Skeletal muscle tissue (tissue), 4 donors: Measurements from ENCODE around the gene DHX34. TPM values are rescaled to one million over a fixed set of nuclear protein-coding genes. Genes with fewer than 3 reads are reported as not detected.
"Not testable (repeated sequence)": the region's sequence is repeated elsewhere in the genome, so short reads cannot be mapped to it uniquely, and the experiment has no call there.

Experiments
- H3K27ac ChIP-seq: one replicate; pipeline ENCODE4 v1.7.0; 2013; ENCODE audit warnings: mild to moderate bottlenecking, low read depth, low read length, inconsistent platforms
- H3K27me3 ChIP-seq, 3 donors: one replicate each; pipeline ENCODE4 v1.7.0; 2013; ENCODE audit warnings: low read length in 3 of 3; ENCODE audit not compliant: control insufficient read depth in 3 of 3, insufficient read depth in 3 of 3
- H3K36me3 ChIP-seq, 3 donors: one replicate each; pipeline ENCODE4 v1.7.0; 2013; ENCODE audit warnings: low read length in 3 of 3; ENCODE audit not compliant: control insufficient read depth in 3 of 3, insufficient read depth in 3 of 3
- H3K4me1 ChIP-seq, 3 donors: one replicate each; pipeline ENCODE4 v1.7.0; 2013; ENCODE audit warnings: low read length in 3 of 3, mild to moderate bottlenecking in 3 of 3; ENCODE audit not compliant: control insufficient read depth in 3 of 3, insufficient read depth in 3 of 3
- H3K4me3 ChIP-seq, 3 donors: one replicate each; pipeline ENCODE4 v1.7.0; 2013; ENCODE audit warnings: low read length in 3 of 3
- H3K9ac ChIP-seq, 3 donors: one replicate each; pipeline ENCODE4 v1.7.0; 2013; ENCODE audit warnings: low read length in 3 of 3, mild to moderate bottlenecking in 3 of 3, moderate library complexity in 2 of 3, low read depth in 1 of 3
- H3K9me3 ChIP-seq, 3 donors: one replicate each; pipeline ENCODE4 v1.7.0; 2013; ENCODE audit warnings: low read length in 3 of 3; ENCODE audit not compliant: control insufficient read depth in 3 of 3
- total RNA-seq: library from RNA; depleted of rRNA; stranded (reverse); fragments of >200 nt; gene quantifications from one replicate; pipeline ENCODE4 v1.2.3, GENCODE V29; 2014
- donor health status: Osteomylitis.

The DHX34 gene
- total RNA-seq, 1 donor from 2014 or later, result 7.8 TPM

DNA sequence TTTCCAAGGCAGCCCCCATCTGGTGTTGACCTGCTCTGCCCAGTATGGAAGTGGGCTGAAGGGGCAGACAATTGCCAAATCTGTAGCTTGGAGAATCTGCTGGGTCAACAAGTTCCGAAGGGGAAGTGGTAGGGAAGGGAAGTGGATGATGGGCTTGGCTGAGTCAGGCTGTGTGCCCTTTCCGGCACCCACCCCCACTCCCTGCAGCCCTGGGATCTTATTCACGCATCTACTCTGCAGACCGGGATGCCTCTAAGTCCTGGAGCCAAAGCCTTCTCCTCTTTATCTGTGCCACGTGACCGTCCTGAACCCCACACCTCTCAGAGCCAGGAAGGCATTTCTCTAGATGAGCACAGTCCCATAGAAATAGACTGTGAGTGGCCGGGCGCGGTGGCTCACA is 24.6 kb upstream of the DHX34 start:
- Histone ChIP-seq H3K4me3 (no peak overlapping the region), H3K36me3 (no peaks in the 10 kb centered on the region), H3K9ac (no peak overlapping the region), H3K9me3 (no peaks in the 10 kb centered on the region), H3K27me3 (peaks cover 10 to 30% (median 17%) of the 10 kb centered on the region in 3 donors), H3K27ac (peak overlapping the region; percentile 72), H3K4me1 (no peaks in the 10 kb centered on the region)

DNA sequence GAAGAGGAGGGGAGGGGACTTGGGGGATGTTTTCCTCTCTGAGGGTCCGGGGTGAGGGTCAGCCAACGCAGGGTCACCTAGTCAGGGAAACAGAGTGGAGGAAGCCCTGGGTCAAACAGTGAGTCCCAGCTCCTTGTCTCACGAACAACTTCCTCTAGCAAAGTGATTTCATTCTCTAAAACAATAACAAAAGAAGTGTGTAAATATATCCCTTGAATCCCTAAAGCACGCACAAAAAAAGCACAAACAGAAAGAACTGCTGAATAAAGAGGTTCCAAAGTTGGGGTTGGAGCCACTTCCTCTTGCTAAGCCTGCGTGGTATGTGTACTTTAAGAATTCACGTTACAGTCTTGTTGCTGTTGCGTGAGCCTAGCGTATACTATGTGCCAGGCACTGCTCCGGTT is 18.6 kb upstream of the DHX34 start:
- peaks cover 4 to 15% (median 5%) of the 10 kb centered on the region in 3 donors for H3K27me3 ChIP-seq
- H3K4me3 ChIP-seq, result peak overlapping the region in 1 of 3 donors; percentile 15
- no peak overlapping the region for H3K9ac ChIP-seq
- peaks cover 0 to 2% (median 0%) of the 10 kb centered on the region in 3 donors for H3K4me1 ChIP-seq
- H3K36me3 ChIP-seq, result no peaks in the 10 kb centered on the region
- H3K27ac ChIP-seq, result peak overlapping the region; percentile 60
- H3K9me3 ChIP-seq, result no peaks in the 10 kb centered on the region

DNA sequence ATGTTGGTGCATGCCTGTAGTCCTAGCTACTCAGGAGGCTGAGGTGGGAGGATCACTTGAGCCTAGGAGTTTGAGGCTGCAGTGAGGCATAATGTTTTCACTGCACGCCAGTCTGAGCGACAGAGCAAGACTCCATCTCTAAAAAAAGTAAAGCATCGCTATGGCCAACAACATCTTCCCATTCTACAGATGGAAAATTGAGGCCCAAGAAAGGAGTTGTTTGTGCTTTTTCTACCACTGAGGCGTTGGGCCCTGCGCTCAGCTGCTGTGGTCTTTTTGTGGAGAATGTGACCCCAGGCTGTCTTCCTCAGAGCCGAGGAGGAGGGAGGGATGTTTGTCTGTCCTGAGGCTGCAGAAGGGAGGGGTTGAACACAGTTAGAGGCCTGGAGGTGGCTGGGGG is 17.6 kb upstream of the DHX34 start:
- Histone ChIP-seq H3K4me3 (no peak overlapping the region), H3K9ac (no peak overlapping the region), H3K27me3 (peaks cover 4 to 12% (median 5%) of the 10 kb centered on the region in 3 donors), H3K36me3 (no peaks in the 10 kb centered on the region), H3K9me3 (no peaks in the 10 kb centered on the region), H3K27ac (peak overlapping the region; percentile 58), H3K4me1 (peaks cover 0 to 2% (median 0%) of the 10 kb centered on the region in 3 donors)

DNA sequence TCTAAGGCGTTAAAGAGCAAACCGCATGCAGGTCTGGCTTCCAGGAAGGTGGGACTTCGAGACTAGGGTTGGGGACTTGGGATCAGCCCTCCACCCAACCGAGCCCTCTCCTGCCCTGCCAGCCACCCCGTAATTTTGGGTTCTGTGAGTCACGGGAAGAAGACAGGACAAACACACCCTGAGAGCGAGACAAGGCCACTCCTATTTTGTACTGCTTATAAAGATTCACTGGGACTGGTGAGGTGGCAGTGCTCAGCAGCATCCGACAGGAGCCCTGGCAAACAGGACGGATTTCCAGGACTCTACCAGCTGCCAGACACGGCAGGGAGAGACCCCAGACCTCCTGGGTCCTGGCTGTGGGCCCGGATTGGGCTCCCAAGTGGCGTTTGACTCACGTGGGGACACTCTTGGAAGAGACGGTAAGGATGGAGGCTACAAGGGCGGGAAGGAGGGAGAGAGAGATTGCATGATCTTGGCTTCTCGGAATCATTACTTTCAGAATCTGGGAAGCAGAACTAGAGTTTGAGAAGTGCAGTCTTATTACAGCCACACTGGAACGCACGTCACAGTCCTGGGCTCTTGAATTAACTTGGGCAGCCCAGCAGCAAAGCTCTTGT is 17.1 kb upstream of the DHX34 start, which contains the start of gene C5AR2:
Gene C5AR2 (plus strand): TSS at position 245 of the 617 bp plus-strand sequence. CDS start 8,625 bp downstream, outside the sequence.
- Histone ChIP-seq H3K4me1 (peaks cover 0 to 2% (median 0%) of the 10 kb centered on the region in 3 donors), H3K36me3 (no peaks in the 10 kb centered on the region), H3K4me3 (peak within 1 kb of the TSS in 1 of 3 donors; percentile 7), H3K9me3 (no peaks in the 10 kb centered on the region), H3K9ac (peak within 1 kb of the TSS in 1 of 3 donors; percentile 16), H3K27me3 (peaks cover 4 to 12% (median 5%) of the 10 kb centered on the region in 3 donors), H3K27ac (peak within 1 kb of the TSS; percentile 58)

DNA sequence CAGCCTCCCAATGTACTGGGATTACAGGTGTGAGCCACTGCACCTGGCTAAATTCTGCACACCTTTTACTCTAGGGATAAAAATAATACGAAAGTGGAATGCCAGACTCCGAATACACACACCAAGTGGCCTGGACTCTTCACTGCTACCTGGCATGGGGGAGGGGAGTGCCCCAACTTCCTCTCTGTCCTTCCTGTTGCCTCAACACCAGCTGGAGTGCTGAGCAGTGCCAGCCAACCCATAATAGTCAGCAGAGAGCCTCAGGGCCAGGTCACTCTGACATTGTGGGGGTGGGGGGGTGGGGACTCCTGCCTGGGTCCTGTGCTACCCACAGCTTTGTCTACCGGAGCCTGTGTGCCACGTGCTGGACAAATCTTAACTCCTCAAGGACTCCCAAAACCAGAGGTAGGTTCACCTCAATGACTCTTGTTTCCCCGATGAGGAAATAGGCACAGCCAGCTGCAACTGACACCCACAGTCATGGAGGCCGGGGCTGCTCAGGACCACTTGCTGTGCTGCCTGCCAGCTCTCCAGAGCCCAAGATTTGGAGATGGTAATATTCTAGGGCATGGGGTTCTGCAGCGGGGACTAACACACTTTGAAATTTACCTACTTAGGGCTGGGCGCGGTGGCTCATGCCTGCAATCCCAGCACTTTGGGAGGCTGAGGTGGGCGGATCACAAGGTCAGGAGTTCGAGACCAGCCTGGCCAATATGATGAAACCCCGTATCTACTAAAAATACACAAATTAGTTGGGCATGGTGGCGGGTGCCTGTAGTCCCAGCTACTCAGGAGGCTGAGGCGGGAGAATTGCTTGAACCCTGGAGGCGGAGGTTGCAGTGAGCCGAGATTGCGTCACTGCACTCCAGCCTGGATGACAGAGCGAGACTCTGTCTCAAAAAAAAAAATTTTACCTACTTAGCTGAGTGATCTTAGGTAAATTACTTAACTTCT is 12.1 kb upstream of the DHX34 start:
- H3K4me1 ChIP-seq, H3K9me3 ChIP-seq, H3K9ac ChIP-seq, H3K36me3 ChIP-seq, H3K27ac ChIP-seq, H3K27me3 ChIP-seq, H3K4me3 ChIP-seq: not testable (repeated sequence)

DNA sequence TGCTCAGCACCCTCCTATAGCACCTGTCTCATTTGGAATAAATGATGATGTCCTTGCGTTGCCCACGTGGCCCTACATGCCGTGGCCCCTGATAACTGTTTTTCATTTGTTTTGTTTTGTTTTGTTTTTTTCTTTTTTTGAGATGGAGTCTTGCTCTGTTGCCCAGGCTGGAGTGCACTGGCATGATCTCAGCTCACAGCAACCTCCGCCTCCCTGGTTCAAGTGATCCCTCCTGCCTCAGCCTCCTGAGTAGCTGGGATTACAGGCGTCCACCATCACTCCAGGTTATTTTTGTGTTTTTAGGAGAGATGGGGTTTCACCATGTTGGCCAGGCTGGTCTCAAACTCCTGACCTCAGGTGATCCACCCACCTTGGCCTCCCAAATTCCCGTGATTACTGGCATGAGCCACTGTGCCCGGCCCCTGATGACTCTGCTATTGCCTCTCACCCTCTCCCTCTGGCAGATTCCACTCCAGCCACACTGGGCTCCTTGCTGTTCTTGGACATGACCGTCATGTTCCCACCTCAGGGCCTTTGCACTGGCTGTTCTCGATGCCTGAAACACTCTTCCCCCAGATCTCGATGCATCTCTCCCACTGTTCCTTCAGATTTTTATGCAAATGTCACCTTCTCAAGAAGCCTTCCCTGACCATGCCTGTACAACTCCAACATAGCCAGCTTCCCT is 9.8 kb upstream of the DHX34 start:
- Histone ChIP-seq H3K9me3 (no peaks in the 10 kb centered on the region), H3K4me3 (no peak overlapping the region), H3K9ac (no peak overlapping the region), H3K27ac (no peak overlapping the region), H3K36me3 (no peaks in the 10 kb centered on the region), H3K27me3 (peaks cover 0 to 2% (median 0%) of the 10 kb centered on the region in 3 donors), H3K4me1 (no peaks in the 10 kb centered on the region)

DNA sequence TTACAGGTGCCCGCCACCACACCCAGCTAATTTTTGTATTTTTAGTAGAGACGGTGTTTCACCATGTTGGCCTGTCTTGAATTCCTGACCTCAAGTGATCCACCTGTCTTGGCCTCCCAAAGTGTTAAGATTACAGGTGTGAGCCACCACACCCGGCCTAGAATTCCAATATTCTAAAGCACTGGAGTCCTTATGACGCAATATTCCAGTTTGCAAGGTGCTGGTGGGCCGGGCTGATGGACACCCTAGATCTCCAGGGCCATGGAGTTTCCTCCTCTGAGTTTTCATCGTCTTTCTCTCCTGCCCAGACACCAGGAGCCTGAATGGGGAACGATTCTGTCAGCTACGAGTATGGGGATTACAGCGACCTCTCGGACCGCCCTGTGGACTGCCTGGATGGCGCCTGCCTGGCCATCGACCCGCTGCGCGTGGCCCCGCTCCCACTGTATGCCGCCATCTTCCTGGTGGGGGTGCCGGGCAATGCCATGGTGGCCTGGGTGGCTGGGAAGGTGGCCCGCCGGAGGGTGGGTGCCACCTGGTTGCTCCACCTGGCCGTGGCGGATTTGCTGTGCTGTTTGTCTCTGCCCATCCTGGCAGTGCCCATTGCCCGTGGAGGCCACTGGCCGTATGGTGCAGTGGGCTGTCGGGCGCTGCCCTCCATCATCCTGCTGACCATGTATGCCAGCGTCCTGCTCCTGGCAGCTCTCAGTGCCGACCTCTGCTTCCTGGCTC is 8.5 kb upstream of the DHX34 start:
- no peaks in the 10 kb centered on the region for H3K4me1 ChIP-seq
- no peak overlapping the region for H3K9ac ChIP-seq
- H3K36me3 ChIP-seq, result no peaks in the 10 kb centered on the region
- H3K4me3 ChIP-seq, result no peak overlapping the region
- H3K9me3 ChIP-seq, result no peaks in the 10 kb centered on the region
- H3K27ac ChIP-seq, result no peak overlapping the region
- peaks cover 0 to 2% (median 0%) of the 10 kb centered on the region in 3 donors for H3K27me3 ChIP-seq

DNA sequence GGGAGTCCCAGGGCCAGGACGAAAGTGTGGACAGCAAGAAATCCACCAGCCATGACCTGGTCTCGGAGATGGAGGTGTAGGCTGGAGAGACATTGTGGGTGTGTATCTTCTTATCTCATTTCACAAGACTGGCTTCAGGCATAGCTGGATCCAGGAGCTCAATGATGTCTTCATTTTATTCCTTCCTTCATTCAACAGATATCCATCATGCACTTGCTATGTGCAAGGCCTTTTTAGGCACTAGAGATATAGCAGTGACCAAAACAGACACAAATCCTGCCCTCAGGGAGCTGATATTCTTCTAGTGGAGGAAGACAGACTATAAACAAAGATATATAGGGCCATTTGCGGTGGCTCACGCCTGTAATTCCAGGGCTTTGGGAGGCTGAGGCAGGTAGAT is 7.4 kb upstream of the DHX34 start:
- Histone ChIP-seq H3K36me3 (no peaks in the 10 kb centered on the region), H3K27me3 (peaks cover 0 to 2% (median 0%) of the 10 kb centered on the region in 3 donors), H3K4me1 (no peaks in the 10 kb centered on the region), H3K27ac (no peak overlapping the region), H3K9me3 (no peaks in the 10 kb centered on the region), H3K9ac (no peak overlapping the region), H3K4me3 (no peak overlapping the region)

DNA sequence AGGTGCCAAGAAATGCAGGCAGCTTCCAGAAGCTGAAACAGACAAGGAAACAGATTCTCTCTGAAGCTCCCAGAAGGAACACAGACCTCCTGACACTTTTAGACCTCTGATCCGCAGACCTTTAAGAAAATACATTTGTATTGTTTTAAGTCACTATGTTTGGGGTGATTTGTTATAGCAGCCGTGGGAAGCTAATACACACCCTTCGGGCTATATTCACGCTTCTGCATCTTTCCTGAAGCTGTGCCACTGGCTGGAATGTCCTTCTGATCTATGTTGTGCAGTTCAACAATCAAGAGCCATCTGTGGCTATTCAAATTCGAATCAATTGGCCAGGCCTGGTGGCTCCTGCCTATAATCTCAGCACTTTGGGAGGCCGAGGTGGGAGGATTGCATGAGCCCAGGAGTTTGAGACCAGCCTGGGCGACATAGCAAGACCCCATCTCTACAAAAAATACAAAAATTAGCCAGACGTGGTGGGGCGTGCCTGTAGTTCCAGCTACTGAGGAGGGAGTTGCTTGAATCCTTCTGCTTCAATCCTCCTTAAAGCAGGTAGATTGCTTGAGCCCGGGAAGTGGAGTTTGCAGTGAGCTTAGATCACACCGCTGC is 5.8 kb upstream of the DHX34 start:
- Histone ChIP-seq H3K36me3 (no peaks in the 10 kb centered on the region), H3K27ac (no peak overlapping the region), H3K27me3 (peaks cover 0 to 2% (median 0%) of the 10 kb centered on the region in 3 donors), H3K4me1 (no peaks in the 10 kb centered on the region), H3K9ac (no peak overlapping the region), H3K9me3 (no peaks in the 10 kb centered on the region), H3K4me3 (no peak overlapping the region)
